ENCODE measurements around the gene TRHDE.

Gene TRHDE

DNA sequence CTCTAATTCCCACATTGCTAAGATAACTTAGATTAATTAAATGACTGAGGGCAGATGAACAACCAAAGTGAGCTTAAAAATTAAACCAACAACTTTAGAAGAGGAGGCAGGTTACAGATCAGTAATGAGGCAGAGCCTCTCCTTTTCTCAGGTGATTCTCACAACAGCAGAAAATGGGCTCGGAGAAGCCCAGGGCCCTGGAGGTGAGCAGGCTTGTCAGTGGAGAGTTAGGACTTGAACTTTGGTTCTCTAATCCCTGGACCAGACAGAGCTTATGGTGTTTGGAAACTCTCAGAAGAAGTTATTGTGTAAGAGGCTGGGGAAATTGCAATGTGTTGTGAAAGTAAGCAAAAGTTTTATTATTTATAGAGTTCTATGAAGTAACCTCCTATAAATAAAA is 2.8 kb downstream of the TRHDE start:
- no peak for DNase-seq (ENCODE audit: low read depth)

DNA sequence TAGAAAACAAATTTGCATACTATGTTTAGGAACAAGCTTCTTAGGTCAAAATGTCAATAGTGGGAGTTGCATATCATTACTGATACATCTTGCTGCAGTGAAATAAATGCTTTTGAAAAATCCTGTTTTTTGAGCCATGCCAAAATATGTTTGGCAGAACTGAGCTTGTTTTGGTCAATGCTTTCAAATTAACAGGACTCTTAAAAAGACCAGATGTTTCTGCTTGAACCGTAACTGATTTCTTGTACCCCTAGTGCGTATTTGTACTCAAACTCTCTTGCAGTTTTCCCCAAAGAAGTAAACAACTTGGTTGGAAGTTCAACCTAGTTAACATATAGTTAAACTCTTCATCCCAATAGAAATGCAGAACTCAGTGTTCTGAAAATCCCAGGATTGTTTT is 3.4 kb downstream of the TRHDE start:
- DNase-seq (ENCODE audit: low read depth): no peak

DNA sequence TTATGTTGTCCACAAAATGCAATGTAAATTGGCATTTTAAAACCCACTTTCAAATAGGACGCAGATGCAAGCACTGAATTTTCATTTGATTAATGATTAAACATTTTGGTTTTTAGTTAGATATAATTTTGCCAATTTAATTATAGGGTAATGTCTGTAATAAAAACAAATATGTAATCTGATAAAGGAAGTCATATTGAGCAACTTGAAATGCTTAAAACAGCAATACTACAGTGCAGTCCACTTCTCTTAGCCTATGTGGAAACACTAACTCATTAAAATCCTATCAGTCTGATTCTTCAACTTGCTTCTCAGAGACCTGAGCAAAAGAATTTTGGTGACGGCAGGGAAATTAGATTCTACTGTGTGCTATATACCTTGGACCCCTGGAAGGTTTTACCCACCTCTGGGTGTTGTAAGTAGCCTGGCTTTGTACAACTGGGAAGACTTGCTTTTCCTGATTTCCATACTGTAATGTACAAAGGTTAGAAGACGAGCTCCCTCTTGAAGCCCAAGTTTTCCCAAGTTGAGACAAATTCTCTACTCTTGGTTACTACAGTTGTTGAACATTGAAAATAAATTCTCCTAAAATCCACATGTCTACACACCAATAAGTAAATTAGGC is 4.1 kb downstream of the TRHDE start:
- no peak for DNase-seq (ENCODE audit: low read depth)

DNA sequence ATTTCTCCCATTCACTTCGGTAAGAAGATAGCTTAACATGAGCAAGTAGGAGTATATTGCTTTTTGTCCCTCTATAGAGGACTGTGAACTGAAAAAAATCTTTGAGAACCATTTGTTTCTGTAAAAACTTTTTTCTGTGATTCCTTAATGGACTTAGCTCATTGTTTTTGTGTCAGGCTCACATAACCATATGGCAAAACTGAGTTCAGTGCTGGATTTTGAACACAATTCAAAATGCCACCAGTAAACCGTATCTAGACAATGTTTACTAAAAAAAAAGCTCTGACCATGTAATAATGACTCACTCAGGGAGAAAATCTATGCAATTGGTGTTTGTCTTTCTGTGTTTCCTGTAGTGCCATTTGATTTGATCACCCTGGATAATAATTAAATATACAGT is 5.2 kb downstream of the TRHDE start:
- no peak for DNase-seq (ENCODE audit: low read depth)

DNA sequence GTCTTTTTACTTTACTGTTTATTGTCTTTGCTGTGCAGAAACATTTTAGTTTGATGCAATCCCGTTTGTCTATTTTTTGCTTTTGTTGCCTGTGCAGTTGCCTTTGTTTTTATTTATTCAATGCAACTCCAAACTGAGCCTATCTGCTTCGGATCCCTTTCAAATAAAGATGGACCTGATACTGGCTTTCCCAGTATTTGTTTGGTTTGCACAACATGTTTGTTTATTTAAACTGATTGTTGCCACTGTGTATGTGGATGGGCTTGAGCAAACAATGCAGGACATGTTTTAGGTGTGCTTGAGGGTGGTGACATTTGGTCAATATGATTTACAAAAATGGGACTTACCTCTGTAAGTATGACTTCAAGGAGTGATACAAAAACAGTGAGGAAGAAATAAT is 6.7 kb downstream of the TRHDE start:
- DNase-seq (ENCODE audit: low read depth): no peak

DNA sequence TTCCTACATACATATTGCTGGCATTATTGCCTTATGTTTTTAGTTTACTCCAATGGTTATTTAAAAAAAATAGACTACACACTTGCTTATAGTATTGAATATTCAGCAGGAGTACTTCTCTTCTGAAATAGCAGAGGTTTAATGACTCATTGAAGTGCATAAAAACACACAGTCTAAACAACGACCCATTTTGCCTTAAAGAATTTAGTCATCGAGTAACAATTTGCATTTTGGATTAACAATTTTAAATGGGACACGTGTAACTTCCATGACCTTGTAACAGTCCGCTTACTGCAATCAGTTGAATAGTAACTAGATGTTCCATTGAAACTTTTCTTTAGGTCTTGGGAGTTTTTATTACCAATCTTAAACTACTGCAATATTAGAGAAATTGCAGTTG is 9.0 kb downstream of the TRHDE start:
- DNase-seq (ENCODE audit: low read depth): no peak

DNA sequence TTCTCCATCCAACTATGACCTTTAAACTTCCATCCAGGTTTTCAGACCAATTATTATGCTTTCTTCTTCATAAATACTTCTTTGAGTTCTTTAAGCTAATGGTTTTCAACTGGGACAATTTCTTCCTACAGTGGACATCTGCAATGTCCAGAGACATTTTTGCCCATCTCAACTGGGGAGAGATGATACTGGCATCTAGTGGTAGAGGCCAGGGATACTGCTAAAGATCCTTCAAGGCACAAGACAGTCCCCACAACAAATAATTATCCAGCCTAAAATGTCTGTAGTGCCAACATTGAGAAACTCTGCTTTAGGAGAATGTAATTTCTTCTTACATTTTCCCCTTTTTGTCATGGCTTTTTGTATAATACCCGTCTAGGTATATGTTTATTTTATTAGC is 10.6 kb downstream of the TRHDE start:
- no peak for DNase-seq (ENCODE audit: low read depth)

DNA sequence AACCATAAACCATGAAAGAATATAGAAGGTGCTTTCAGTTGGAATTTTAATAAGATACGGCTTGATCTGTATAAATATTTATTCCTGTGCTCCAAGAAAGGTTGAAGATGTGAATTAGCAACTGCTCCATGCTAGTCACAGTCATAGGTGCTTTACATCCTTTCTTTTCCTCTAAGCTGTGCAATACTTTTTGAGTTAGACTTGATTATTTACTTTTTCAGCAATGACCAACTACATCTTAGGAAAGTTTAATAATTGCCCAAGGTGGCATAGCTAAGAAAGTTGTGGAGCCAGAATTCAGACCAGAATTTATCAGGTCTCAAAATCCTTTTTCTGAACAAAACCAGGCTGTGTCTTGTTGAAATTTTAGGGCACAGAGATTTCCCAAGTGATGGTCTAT is 13.7 kb downstream of the TRHDE start:
- DNase-seq (ENCODE audit: low read depth): no peak

DNA sequence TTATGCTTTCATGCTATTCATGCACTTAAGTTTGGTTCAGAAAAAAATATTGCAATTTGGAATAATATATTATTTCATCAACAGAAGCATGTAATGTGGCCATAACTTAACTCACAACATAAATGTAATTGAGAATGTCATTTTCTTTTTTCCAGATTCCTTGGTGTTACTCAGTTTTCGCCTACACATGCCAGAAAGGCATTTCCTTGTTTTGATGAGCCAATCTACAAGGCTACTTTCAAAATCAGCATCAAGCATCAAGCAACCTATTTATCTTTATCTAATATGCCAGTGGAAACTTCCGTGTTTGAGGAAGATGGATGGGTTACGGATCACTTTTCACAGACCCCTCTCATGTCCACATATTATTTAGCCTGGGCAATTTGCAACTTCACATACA is 14.4 kb downstream of the TRHDE start:
- DNase-seq (ENCODE audit: low read depth): no peak

DNA sequence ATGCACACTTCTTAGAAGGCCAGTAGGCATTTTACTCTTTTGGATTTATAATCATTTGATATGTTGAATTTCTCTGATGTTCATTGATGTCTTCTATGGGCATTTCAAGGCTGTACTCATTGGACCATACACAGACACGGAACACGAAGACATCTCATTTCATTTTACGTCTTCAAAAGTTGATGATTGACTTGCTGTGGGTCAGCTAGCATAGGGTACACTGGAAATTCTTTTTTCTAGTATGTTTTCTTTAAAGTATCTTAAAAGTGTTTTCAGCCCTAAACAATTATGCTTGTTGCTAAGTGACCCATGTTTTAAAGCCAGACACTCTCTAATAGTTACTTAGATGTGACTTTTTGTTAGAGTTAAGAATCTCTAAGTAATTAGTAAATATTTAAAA is 16.3 kb downstream of the TRHDE start:
- DNase-seq (ENCODE audit: low read depth): no peak

DNA sequence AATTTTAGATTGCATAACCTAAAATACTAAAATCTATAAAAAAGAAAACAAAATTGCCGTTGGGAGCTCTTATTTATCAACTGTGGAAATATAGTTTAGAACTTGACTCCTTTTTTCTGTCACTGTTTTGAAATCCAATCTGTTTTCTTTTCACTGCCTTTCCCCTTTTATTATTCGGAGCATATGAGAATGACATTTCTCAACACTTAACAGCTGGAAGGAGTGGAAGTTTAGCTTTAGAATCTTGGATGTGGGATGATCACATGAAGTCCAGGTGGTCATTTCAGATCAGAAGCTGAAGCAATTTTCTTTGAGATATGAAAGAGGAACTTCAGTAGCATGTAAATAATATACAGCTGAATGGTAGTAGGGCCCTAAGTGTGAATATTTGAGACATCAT is 16.7 kb downstream of the TRHDE start:
- no peak for DNase-seq (ENCODE audit: low read depth)

DNA sequence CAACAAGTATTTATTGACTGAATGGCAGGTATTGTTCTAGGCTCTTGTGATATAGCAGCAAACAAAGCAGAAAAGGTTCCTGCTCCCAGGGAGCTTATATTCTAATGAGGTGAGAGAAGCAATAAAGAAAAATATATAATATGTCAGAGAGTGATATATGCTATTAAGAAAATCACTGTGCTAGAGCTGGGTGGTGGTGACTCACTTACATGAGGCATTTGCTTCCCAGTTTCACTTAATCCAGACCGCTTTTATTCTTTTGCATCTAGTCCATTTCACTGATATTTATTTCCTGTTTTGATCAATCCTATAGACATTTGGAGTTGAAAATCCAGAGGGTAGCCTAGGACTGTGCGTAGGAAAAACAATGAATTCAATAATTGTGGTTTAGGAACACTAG is 17.5 kb downstream of the TRHDE start:
- DNase-seq (ENCODE audit: low read depth): no peak

DNA sequence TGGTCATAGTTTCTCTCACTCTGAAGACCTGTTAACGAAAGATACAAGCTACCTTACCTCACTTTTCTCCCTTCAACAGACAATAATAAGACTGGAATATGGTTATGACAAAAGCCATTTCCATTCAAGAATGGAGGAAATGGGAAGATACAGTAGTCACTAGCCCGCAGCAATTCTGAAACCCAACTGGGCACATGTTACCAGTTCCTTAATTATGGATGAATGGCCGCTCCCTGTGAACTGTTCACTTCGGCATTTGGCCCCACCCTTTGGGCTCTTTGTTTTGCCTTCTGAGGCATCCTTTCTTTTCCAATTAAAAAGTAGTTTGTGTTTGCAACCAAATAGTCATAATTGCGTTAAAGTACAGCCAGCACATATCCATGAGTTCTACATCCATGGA is 19.0 kb downstream of the TRHDE start:
- DNase-seq (ENCODE audit: low read depth): no peak

DNA sequence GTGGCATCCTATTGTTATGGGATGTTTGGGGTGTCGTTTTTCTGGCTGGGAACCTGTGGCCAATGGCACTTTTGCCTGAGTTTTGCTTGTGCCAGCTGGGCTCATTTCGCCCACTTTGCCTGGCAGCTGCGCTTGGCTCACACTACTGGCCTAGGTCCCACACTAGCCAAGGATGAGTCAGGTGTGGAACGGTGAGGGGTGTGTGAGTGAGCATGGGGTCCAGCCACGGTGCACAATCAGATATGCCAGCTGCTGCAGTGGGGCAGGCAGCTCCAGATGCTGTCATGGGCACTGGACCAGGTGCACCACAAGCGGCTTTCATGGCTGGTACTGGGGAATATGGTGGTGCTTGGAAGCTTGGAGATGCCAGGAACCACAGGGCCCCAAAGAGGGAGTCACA is 21.5 kb downstream of the TRHDE start:
- DNase-seq (ENCODE audit: low read depth): no peak

DNA sequence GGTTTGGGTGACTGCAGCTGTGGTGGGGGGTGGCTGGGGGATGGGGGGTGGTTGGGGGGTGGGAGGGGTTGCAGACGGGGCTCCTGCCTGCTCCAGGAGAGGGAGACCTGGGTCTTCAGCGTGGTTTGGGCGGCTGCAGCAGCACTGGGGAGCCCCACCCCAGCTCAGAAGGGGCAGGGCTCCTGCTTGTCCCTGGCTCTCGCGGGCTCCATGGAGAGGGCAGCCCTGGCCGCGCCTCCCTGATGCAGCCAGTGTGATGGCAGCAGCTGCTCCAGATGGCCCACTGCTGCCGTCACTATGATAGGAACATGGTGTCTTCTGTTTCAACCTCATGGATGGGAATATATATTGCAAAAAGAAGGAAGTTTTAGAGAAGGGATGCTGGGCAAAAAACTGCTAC is 22.9 kb downstream of the TRHDE start:
- no peak for DNase-seq (ENCODE audit: low read depth)

DNA sequence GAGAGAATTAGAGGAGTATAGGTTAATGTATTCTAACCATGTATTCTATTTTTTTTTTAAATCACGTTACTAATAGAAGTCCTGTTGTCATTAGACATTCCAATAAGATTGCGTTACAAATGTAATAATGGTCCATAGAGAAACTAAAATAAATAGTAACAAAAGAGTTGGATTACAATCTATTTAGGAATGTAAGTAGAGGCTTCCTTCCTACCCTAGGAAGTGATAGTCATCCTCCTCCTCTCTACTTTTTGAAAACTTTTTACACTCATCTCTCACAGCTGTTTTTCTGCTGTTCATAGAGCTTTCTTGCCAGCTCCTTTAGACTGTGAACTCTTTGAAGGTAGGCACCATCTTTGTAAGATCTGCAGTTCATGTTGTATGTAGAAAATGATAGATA is 23.6 kb downstream of the TRHDE start:
- DNase-seq (ENCODE audit: low read depth): no peak

DNA sequence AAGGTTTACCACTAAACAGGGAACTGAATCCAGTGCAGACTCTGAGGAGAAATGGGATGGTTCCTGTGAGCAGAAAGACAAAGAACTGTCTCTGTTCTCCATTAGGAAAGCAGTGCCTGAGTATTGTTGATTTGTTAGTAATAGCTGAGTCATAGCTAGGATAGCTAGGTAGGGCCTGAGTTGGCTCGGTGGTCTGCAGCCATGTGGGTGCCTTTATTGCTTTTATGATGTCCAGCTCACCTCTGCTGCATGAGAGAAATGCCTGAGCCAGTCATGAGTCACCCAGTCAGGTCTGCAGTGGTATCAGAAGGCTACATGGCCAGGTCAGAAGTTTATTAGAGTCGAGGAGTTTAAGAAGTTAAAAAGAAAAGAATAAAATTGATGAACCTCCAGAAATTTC is 24.2 kb downstream of the TRHDE start:
- no peak for DNase-seq (ENCODE audit: low read depth)

DNA sequence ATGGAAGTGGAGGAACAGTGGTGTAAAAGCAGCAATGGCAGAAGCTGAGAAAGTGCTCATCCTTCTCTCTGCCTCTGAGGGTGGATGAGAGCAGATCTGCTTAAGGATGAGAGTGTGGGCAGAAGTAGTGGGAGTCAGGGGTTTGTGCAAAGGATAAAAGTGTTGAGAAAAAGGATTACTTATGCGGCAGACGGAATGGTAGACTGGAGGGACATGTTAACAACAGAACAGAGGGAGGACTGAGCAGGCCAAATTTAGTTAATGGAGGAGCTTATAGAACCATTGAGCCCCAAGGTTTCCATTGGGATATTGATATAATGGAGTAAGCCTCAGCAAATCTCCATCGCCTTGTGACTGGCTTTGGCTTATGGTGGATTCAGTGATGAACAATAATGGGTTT is 25.5 kb downstream of the TRHDE start:
- DNase-seq (ENCODE audit: low read depth): no peak

DNA sequence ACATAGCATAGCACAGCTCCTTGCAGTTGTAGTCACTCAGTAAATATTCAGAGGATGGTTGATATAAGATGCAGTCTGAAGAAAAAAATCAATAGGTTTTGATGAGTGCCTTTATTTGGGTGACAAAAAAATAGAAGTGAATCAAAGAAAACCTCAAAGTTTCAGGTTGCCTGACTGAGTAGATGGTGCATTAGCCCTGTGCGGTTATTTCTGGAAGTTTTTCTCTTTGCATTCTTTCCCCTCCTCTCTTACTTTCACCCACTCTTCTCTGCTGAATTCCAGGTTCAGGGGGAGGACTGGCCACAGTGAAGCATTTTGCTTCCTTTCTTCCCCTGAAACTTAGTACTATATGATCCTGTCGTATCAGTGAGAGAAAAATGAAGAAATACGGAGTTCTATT is 28.6 kb downstream of the TRHDE start:
- no peak for DNase-seq (ENCODE audit: low read depth)

DNA sequence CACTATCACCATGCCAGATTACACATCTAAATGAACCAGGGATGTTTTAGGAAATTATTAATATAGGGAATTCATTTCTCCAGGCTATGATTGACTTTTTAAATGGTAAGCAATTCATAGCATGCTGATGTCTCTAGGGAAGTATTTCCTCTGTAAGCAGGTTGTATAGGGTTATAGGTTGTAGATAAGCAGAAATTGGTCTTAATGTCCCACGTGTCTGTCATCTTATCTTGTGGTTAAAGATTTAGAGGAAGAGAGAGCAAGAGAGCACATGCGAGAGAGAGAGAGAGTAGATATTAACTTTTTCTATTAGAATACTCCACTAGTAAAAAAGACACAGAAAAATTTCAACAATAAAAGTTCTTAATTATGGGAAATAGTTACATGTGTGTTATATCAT is 32.6 kb downstream of the TRHDE start:
- no peak for DNase-seq (ENCODE audit: low read depth)

DNA sequence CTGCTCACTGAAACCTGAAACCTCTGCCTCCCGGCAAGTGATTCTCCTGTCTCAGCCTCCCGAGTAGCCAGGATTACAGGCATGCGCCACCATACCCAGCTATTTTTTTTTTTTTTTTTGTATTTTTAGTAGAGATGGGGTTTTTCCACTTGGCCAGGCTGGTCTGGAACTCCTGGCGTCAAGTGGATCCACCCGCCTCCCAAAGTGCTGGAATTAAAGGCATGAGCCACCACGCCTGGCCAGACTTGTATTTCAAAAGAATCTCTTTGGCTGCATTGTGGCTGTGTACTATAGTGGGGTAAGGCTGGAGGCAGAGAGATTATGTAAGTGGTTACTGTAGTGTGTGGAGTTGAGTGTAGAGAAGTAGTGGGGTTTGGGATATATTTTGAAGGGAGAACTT is 35.1 kb downstream of the TRHDE start:
- DNase-seq (ENCODE audit: low read depth): no peak

DNA sequence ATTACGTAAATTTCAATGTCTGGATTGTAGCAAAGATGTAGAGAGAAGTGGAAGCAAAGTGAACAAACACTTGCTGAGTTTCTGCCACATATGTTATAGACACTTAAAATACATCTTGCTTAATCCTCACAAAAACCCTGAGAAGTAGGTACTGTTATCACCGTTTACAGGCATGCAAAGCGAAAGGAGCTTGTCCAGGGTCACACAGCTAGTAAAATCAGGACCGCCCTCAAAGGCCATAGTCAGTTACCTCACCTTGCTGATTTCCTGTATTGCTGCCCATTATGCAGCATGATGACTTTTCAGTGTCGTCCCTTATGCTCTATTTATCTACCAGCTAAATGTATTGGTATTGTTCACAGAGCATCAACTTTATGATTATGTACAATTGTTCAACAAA is 39.8 kb downstream of the TRHDE start:
- no peak for DNase-seq (ENCODE audit: low read depth)

DNA sequence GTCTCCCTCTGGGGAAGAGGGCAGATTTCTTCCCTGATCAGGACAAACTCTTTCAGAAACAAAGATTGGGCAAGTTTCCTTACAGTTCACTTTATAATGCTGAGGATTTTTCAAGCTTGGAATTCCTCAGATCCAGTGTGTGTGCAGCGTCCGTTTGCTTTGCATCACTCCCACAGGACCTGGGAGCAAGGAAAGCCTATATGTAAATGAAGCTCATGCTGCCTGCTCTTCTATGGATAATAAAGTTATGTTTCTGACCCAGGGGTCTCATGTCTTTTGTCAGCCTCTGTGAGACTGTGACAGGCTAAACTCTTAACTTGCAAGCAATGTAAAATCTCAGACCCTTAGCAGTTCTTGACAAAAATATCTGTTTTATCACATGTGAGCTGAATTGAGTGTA is 41.6 kb downstream of the TRHDE start:
- DNase-seq (ENCODE audit: low read depth): no peak

DNA sequence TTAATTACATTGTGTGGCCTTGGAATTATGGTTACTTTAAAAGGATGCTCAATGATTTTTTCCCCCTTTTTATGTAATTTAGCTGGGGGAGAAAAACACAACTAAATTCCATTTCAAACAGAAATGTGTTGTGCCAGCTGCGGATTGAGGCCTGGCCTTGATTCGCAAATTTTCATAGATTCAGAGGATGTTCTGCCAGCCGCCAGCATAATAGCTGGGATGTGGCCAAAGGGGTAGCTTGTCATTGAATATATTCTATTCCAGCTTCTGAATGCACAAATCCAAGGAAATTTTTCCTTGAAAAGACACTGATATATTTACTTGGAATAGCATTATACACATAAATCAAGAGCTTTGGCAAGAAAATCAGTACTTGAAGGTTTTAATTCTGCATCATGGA is 43.7 kb downstream of the TRHDE start:
- DNase-seq (ENCODE audit: low read depth): no peak

DNA sequence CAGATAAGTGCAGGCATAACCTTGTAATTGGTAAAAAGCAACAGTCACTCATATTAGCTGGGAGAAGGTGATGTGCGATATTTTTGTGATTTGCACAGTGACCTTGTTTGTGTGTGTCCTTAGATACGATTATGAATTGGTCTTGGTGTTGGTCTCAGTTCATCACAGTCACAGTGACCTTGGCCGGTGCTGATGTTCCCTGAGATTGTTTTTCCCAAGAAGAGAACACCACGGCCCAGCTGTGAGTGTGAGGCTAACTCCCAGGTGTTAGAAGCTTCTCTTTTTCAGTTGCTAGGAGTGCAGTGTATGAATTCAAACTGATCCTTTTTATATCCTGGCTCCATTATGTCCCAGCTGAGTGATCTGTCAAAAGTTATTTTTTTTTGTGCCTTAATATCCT is 46.2 kb downstream of the TRHDE start:
- DNase-seq (ENCODE audit: low read depth): no peak
